Neural cell (in vitro differentiated cells): Measurements from ENCODE around the gene TOGARAM2. TPM values are rescaled to one million over a fixed set of nuclear protein-coding genes. Genes with fewer than 3 reads are reported as not detected.

Source experiments
- H2AFZ ChIP-seq: fragments of 200-600, 300-800 bp; sonication (generic), shearing (Covaris generic); 2 replicates; pipeline ENCODE4 v1.6.0; 2014; ENCODE audit warnings: low read depth, mild to moderate bottlenecking, antibody characterized with exemption, low read length, moderate library complexity
- H3F3A ChIP-seq: fragments of 200-600 bp; shearing (Covaris generic); 2 replicates; pipeline ENCODE4 v1.6.1; 2016; ENCODE audit warnings: mild to moderate bottlenecking, moderate library complexity, mixed read lengths, antibody characterized with exemption, low read length; ENCODE audit not compliant: insufficient read depth, poor library complexity, severe bottlenecking
- H3K27ac ChIP-seq: fragments of 200-600, 300-800 bp; sonication (generic), shearing (Covaris generic); 2 replicates; pipeline ENCODE4 v1.5.1; 2014; ENCODE audit warnings: mild to moderate bottlenecking, low read length, moderate library complexity
- H3K27me3 ChIP-seq: fragments of 300-800, 200-600 bp; sonication (generic), shearing (Covaris generic); 2 replicates; pipeline ENCODE4 v1.6.0; 2014; ENCODE audit warnings: mild to moderate bottlenecking, low read depth, low read length, moderate library complexity; ENCODE audit not compliant: insufficient read depth
- H3K36me3 ChIP-seq: fragments of 300-800, 200-600 bp; sonication (generic), shearing (Covaris generic); 2 replicates; pipeline ENCODE4 v1.5.1; 2014; ENCODE audit warnings: mild to moderate bottlenecking, antibody characterized with exemption, low read length, moderate library complexity; ENCODE audit not compliant: insufficient read depth
- H3K4me2 ChIP-seq: fragments of 300-800, 200-600 bp; sonication (generic), shearing (Covaris generic); 2 replicates; pipeline ENCODE4 v1.6.0; 2014; ENCODE audit warnings: mild to moderate bottlenecking, low read length
- H3K4me3 ChIP-seq: fragments of 300-800, 200-600 bp; sonication (generic), shearing (Covaris generic); 2 replicates; pipeline ENCODE4 v1.5.1; 2014; ENCODE audit warnings: mild to moderate bottlenecking, low read length, moderate library complexity
- H3K79me2 ChIP-seq: fragments of 200-600 bp; shearing (Covaris generic); replicated peaks from 2 replicates; pipeline ENCODE4 v1.6.0; 2014; ENCODE audit warnings: mild to moderate bottlenecking, low read length, moderate library complexity; ENCODE audit not compliant: insufficient read depth
- H3K9ac ChIP-seq: fragments of 300-800, 200-600 bp; sonication (generic), shearing (Covaris generic); 2 replicates; pipeline ENCODE4 v1.6.1; 2016; ENCODE audit warnings: mild to moderate bottlenecking, low read length, mixed read lengths
- H3K9me2 ChIP-seq: fragments of 200-600 bp; shearing (Covaris generic); 2 replicates; pipeline ENCODE4 v1.6.1; 2016; ENCODE audit warnings: mild to moderate bottlenecking, low read length, mixed read lengths; ENCODE audit not compliant: insufficient read depth
- H3K9me3 ChIP-seq: fragments of 200-600, 300-800 bp; sonication (generic), shearing (Covaris generic); 2 replicates; pipeline ENCODE4 v1.6.1; 2016; ENCODE audit warnings: mild to moderate bottlenecking, mixed run types, low read length, moderate library complexity, mixed read lengths
- H4K20me1 ChIP-seq: fragments of 200-600 bp; shearing (Covaris generic); 2 replicates; pipeline ENCODE4 v1.6.1; 2016; ENCODE audit warnings: mild to moderate bottlenecking, mixed run types; ENCODE audit not compliant: insufficient read depth
- EP300 ChIP-seq: fragments of 450-650 bp; conservative IDR thresholded peaks from 2 replicates; pipeline ENCODE4 v1.6.1; 2014; ENCODE audit warnings: antibody characterized with exemption, mild to moderate bottlenecking, moderate library complexity; ENCODE audit not compliant: poor library complexity, severe bottlenecking
- EZH2 ChIP-seq: fragments of 200-600, 300-800 bp; shearing (Covaris generic), sonication (generic); IDR thresholded peaks from 2 replicates; pipeline ENCODE4 v1.6.1; 2014; ENCODE audit warnings: antibody characterized with exemption, low read length, borderline replicate concordance, mild to moderate bottlenecking; ENCODE audit not compliant: insufficient read depth, poor library complexity, severe bottlenecking
- MXI1 ChIP-seq: fragments of 450-650 bp; conservative IDR thresholded peaks from 2 replicates; pipeline ENCODE4 v1.6.1; 2014; ENCODE audit warnings: antibody characterized with exemption, mild to moderate bottlenecking; ENCODE audit not compliant: poor library complexity, severe bottlenecking
- POLR2AphosphoS5 ChIP-seq: IDR thresholded peaks from 2 replicates; pipeline ENCODE4 v1.6.1; 2012
- RAD21 ChIP-seq: fragments of 450-650 bp; conservative IDR thresholded peaks from 2 replicates; pipeline ENCODE4 v1.6.1; 2014; ENCODE audit warnings: antibody characterized with exemption, mild to moderate bottlenecking, moderate library complexity
- REST ChIP-seq: IDR thresholded peaks from 2 replicates; pipeline ENCODE4 v1.6.1; 2012; ENCODE audit warnings: borderline replicate concordance
- SMC3 ChIP-seq: fragments of 450-650 bp; conservative IDR thresholded peaks from 2 replicates; pipeline ENCODE4 v1.6.1; 2014; ENCODE audit warnings: antibody characterized with exemption, mild to moderate bottlenecking, moderate library complexity; ENCODE audit not compliant: poor library complexity
- TAF1 ChIP-seq: IDR thresholded peaks from 2 replicates; pipeline ENCODE4 v1.6.1; 2012; ENCODE audit warnings: low read depth
- polyA plus RNA-seq: library from polyadenylated mRNA; depleted of rRNA; stranded (reverse); fragments of >200 nt; gene quantifications from 2 replicates; pipeline ENCODE4 v1.2.3, GENCODE V29; 2014
- TF ChIP-seq, protein P1 (sequence below): fragments of 450-650 bp; IDR thresholded peaks from 2 replicates; pipeline ENCODE4 v1.5.1; 2014; ENCODE audit warnings: antibody characterized with exemption, mild to moderate bottlenecking, moderate library complexity; ENCODE audit not compliant: poor library complexity, severe bottlenecking

TOGARAM2 gene
- polyA plus RNA-seq, 1 donor from 2014 or later, result 0.10 TPM

DNA sequence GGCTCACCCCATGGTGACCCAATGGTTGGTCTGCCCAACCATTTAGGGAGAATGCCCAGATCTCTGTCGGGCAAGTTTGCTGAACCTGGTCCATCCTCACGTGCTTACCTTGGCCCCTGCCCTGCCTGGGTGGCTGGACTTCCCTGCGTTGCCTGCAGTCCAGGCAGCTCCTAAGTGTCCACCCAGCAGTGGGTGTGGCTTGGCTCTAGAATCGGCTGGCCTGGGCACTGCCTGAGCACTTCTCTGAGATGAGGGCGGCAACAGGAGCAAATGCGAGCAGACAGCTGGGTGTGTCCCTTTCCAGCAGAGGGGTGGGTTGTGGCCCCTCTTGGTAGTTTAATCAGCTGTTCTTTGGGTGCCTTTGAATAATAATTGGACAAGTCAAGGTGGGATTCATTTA is 82.0 kb downstream of the TOGARAM2 start:
- H3F3A ChIP-seq, result no peaks in the 10 kb centered on the region
- no peaks in the 10 kb centered on the region for H3K9me2 ChIP-seq
- no peak overlapping the region for H3K27ac ChIP-seq
- H3K36me3 ChIP-seq, result no peaks in the 10 kb centered on the region
- H2AFZ ChIP-seq, result no peak overlapping the region
- H3K4me2 ChIP-seq, result no peak overlapping the region
- no peaks in the 10 kb centered on the region for H3K27me3 ChIP-seq
- H3K4me3 ChIP-seq, result no peak overlapping the region
- H3K9me3 ChIP-seq, result no peaks in the 10 kb centered on the region
- no peaks in the 10 kb centered on the region for H3K79me2 ChIP-seq
- H4K20me1 ChIP-seq, result no peaks in the 10 kb centered on the region
- no peak overlapping the region for H3K9ac ChIP-seq
- no peak for TF ChIP-seq EZH2
- TF ChIP-seq POLR2AphosphoS5, result no peak

DNA sequence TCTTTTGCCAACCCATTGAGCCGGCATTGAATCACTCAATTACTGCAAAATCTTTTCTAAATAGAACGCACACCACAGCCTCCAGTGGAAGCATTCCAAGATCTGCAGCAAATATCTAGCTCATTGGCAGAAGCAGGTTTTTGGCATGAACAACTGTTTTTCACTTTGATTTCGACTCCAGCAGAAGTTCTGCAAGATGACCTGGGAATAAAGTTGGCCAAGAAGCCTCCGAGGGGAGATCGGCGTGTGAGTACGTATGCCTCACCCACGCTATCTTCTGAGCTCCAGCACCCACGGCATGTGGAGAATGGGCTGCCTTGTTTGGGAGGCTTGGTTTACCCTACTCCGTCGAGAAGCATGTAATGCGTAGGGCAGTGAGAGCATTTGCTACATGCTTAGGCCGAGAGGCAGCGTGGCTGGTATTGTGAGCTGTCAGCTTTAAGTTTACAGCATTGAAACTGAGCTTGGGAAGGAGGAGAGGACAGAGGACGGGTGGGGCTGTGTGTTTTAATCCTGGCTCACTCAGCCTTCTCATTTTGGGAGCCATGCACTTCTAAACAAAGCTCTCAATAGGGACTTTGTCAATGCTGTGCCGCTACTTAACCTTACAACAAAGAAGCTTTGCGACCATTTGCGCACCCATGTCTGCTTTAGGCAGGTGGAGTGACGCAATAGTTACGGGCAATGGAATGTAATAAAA is 82.7 kb downstream of the TOGARAM2 start:
- H4K20me1 ChIP-seq, result no peaks in the 10 kb centered on the region
- no peak overlapping the region for H2AFZ ChIP-seq
- H3K36me3 ChIP-seq, result no peaks in the 10 kb centered on the region
- H3K27me3 ChIP-seq, result no peaks in the 10 kb centered on the region
- H3K27ac ChIP-seq, result no peak overlapping the region
- TF ChIP-seq EZH2 (no peak), RAD21 (no peak), EP300 (no peak), SMC3 (no peak), TAF1 (no peak), REST (no peak), POLR2AphosphoS5 (no peak), MXI1 (no peak)
- TF ChIP-seq, protein P1, sequence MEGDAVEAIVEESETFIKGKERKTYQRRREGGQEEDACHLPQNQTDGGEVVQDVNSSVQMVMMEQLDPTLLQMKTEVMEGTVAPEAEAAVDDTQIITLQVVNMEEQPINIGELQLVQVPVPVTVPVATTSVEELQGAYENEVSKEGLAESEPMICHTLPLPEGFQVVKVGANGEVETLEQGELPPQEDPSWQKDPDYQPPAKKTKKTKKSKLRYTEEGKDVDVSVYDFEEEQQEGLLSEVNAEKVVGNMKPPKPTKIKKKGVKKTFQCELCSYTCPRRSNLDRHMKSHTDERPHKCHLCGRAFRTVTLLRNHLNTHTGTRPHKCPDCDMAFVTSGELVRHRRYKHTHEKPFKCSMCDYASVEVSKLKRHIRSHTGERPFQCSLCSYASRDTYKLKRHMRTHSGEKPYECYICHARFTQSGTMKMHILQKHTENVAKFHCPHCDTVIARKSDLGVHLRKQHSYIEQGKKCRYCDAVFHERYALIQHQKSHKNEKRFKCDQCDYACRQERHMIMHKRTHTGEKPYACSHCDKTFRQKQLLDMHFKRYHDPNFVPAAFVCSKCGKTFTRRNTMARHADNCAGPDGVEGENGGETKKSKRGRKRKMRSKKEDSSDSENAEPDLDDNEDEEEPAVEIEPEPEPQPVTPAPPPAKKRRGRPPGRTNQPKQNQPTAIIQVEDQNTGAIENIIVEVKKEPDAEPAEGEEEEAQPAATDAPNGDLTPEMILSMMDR, result no peak
- H3K9me2 ChIP-seq, result no peaks in the 10 kb centered on the region
- H3K4me2 ChIP-seq, result no peak overlapping the region
- no peaks in the 10 kb centered on the region for H3K79me2 ChIP-seq
- H3F3A ChIP-seq, result no peaks in the 10 kb centered on the region
- no peak overlapping the region for H3K4me3 ChIP-seq
- H3K9me3 ChIP-seq, result no peaks in the 10 kb centered on the region
- no peak overlapping the region for H3K9ac ChIP-seq
